Activated naive CD8-positive, alpha-beta T cell treated with anti-CD3 and anti-CD28 coated beads for 36 hours (primary cell): ENCODE data around the gene CNNM3. TPM values are rescaled to one million over a fixed set of nuclear protein-coding genes. Genes with fewer than 3 reads are reported as not detected.

Experiments used
- DNase-seq: peaks from one replicate; pipeline ENCODE4 v3.0.0; 2021
- H3K27ac Mint-ChIP-seq: one replicate; pipeline ENCODE4 v1.8.0; 2022; ENCODE audit warnings: mild to moderate bottlenecking, moderate library complexity, mixed read lengths
- H3K27me3 Mint-ChIP-seq: one replicate; pipeline ENCODE4 v1.8.0; 2022; ENCODE audit warnings: mild to moderate bottlenecking, mixed read lengths
- H3K36me3 Mint-ChIP-seq: one replicate; pipeline ENCODE4 v1.8.0; 2021; ENCODE audit warnings: mild to moderate bottlenecking, mixed read lengths
- H3K4me1 Mint-ChIP-seq: one replicate; pipeline ENCODE4 v1.8.0; 2021; ENCODE audit warnings: mixed read lengths
- H3K4me3 Mint-ChIP-seq: one replicate; pipeline ENCODE4 v1.8.0; 2022; ENCODE audit warnings: mild to moderate bottlenecking, moderate library complexity, mixed read lengths
- H3K9me3 Mint-ChIP-seq: one replicate; pipeline ENCODE4 v1.8.0; 2022; ENCODE audit warnings: mixed read lengths
- total RNA-seq, 2 experiments: library from RNA; stranded (reverse); gene quantifications; one replicate each; pipeline ENCODE4 v1.2.3, GENCODE V29; 2021

The CNNM3 gene
- total RNA-seq = 10 to 100 TPM; 15.5 to 17.2 TPM

DNA sequence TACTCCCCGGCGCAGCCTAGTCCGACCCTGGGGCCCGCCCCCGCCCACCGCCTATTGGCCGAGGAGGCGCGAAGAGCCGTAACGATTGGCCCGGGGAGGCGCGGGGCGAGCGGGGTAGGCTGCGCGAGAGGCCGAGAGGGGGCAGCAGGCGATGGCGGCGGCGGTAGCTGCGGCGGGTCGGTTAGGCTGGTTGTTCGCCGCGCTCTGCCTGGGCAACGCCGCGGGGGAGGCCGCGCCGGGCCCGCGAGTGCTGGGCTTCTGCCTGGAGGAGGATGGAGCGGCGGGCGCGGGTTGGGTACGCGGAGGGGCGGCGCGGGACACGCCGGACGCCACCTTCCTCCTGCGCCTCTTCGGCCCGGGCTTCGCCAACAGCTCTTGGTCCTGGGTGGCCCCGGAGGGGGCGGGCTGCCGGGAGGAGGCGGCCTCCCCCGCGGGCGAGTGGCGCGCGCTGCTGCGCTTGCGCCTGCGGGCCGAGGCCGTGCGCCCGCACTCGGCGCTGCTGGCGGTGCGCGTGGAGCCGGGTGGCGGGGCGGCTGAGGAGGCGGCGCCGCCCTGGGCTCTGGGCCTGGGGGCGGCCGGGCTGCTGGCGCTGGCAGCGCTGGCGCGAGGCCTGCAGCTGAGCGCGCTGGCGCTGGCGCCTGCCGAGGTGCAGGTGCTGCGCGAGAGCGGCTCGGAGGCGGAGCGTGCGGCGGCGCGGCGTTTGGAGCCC lies at the start of gene CNNM3:
Gene CNNM3 (plus strand): TSS at position 142 of the 709 bp plus-strand sequence. CDS start 10 bp downstream, at position 152.
- Mint-ChIP-seq H3K27ac (peak within 1 kb of the TSS; percentile 56), H3K4me3 (peak within 1 kb of the TSS; percentile 82), H3K9me3 (no peaks in the 10 kb centered on the region), H3K36me3 (peaks cover 12% of the 10 kb centered on the region), H3K4me1 (peaks cover 47% of the 10 kb centered on the region), H3K27me3 (no peaks in the 10 kb centered on the region)
- DNase-seq = peak; percentile 98

DNA sequence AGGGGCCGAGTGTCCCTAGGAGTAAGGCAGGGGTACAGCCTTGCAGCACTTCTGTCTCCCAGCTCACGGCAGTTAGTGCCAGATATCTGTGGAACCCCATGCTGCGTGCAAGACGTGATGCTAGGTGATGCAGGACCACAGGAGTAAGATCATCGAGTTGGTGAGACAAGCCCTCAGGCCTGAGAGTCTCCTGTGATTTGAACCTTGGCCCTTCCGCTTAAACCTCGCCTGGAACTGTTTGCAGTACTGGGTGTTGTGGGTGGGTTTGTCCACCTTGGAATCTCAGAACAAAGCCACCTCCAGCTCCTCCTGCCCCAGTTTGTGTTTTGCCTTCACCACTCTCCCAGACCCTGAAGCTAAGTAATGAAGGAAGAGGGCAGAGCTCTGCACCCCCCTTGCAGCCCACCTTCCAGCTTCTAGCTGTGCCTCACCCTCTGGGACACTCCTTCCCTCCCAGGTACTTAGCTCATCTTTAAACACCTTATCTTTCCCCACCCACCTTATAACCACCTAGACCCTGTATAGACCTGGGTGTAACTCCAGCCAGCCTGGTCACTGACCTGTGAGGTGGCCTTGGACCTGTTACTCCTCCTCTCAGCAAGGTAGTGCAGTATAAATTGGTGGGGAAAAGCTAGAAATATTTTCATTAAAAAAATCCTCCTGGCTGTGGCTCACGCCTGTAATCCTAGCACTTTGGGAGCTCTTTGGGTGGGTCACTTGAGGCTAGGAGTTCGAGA lies 48.8 kb upstream of the CNNM3 start:
- Mint-ChIP-seq H3K4me1 (peaks cover 30% of the 10 kb centered on the region), H3K36me3 (no peaks in the 10 kb centered on the region), H3K27ac (no peak overlapping the region), H3K4me3 (no peak overlapping the region), H3K27me3 (no peaks in the 10 kb centered on the region), H3K9me3 (no peaks in the 10 kb centered on the region)
- DNase-seq = no peak

DNA sequence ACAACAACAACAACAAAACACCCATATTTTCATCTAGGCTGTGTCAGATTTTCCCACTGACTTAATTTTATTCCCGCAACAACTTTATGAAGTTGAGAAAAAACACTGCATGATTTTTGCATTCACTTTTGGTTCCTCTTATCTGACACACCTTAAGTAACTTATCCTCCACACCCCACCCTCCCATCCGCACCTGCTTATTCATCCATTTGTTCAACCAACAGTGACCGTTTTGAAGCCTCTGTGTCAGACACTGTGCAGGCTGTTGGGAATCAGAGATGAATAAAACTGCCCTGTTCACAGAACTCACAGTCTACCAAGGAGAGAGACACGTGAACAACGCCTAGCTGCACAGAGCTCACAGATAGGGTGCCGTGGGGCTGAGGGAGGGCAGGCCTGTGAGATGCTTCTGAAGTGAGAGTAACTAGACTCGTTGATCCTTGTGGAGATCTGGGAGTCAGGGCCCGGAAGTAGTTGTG lies 47.9 kb upstream of the CNNM3 start:
- H3K9me3 Mint-ChIP-seq = no peaks in the 10 kb centered on the region
- H3K27me3 Mint-ChIP-seq = no peaks in the 10 kb centered on the region
- no peaks in the 10 kb centered on the region for H3K36me3 Mint-ChIP-seq
- no peak overlapping the region for H3K4me3 Mint-ChIP-seq
- H3K4me1 Mint-ChIP-seq = peaks cover 30% of the 10 kb centered on the region
- no peak overlapping the region for H3K27ac Mint-ChIP-seq
- DNase-seq = no peak

- Mint-ChIP-seq H3K9me3 (no peaks in the 10 kb centered on the region), H3K36me3 (no peaks in the 10 kb centered on the region), H3K4me1 (peaks cover 27% of the 10 kb centered on the region), H3K27me3 (no peaks in the 10 kb centered on the region), H3K27ac (no peak overlapping the region), H3K4me3 (no peak overlapping the region)
- no peak for DNase-seq
These were observed 46.3 kb upstream of the CNNM3 start for GRCh38 chr2:96769814-96770213.

DNA sequence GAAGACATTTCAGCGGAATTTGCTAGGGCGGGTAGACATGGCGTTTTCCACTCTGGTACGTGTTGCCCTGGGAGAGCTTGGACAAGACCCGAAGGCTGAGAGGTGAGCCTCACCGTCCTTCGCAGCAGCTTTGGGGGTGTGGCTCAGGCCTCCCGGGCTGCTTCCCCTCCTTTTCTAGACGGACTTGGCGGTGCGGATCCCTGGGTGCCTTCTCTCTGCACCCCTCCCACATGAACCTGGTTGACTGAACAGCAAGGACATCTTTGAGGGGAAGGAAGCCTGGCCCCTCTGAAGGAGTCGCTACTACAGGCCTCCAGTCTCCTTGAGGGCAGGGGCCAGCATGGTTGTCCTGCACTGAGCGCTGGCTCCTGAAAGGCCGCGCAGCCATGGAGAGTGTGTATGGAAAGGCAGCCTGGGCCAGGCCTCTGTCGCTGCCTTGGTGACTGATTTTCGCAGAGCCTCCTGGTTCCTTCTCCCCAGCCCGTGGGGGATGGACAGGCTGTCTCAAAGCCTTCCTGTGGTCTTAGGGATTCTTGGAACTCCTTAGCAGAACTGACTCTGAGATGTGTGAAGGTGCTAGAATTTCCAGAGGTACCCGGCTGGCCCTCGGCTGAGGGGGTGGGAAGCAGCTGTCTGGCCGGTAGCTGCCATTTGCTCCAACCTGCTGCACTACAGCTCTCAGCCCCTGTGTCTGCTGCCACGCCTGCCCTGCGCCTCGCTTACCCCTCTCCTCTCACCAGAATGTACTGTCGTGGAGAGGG lies 45.4 kb upstream of the CNNM3 start:
- DNase-seq = no peak
- Mint-ChIP-seq H3K9me3 (no peaks in the 10 kb centered on the region), H3K27ac (no peak overlapping the region), H3K27me3 (no peaks in the 10 kb centered on the region), H3K36me3 (no peaks in the 10 kb centered on the region), H3K4me3 (no peak overlapping the region), H3K4me1 (peaks cover 30% of the 10 kb centered on the region)

- H3K4me1 Mint-ChIP-seq = peaks cover 25% of the 10 kb centered on the region
- H3K4me3 Mint-ChIP-seq = no peak overlapping the region
- H3K36me3 Mint-ChIP-seq = no peaks in the 10 kb centered on the region
- no peaks in the 10 kb centered on the region for H3K9me3 Mint-ChIP-seq
- no peak overlapping the region for H3K27ac Mint-ChIP-seq
- H3K27me3 Mint-ChIP-seq = no peaks in the 10 kb centered on the region
- no peak for DNase-seq
These were observed 44.1 kb upstream of the CNNM3 start for GRCh38 chr2:96771796-96772618.

DNA sequence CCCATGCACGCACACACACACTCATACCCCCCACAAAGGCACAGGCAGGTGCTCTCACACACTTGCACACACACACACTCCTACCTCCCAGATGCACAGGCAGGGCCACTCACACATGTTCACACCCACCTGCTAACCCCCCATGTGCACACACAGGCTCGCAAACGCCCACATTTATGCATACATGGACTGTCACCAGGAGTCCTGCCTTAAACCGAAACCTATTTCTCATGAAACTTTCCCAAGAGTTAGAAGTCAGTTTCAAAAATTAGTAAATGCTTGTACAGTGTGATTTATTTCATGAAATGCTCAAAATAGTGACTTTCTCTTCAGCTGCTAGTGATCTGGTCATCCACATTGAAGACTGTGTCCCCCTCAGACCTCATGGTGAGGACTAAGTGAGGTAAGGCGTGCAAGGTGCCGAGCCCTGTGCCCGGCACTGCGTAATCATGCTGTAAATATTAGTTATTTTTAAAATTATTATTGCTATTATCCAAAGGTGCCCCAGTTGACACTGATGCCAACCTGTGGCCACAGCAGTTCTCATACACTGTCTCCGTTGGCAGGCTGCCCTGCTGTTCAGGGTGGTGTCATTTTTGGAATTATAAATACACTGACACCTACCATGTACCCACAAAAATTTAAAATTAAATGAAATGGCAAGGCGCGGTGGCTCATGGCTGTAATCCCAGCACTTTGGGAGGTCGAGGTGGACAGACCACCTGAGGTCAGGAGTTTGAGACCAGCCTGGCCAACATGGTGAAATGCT lies 43.0 kb upstream of the CNNM3 start:
- Mint-ChIP-seq H3K27ac (peak overlapping the region; percentile 60), H3K36me3 (no peaks in the 10 kb centered on the region), H3K4me3 (no peak overlapping the region), H3K4me1 (peaks cover 25% of the 10 kb centered on the region), H3K27me3 (no peaks in the 10 kb centered on the region), H3K9me3 (no peaks in the 10 kb centered on the region)
- DNase-seq = peak; percentile 21

GRCh38 chr2:96773922-96774321 lies 42.1 kb upstream of the CNNM3 start:
- H3K36me3 Mint-ChIP-seq = no peaks in the 10 kb centered on the region
- H3K27ac Mint-ChIP-seq = peak overlapping the region; percentile 84
- H3K27me3 Mint-ChIP-seq = no peaks in the 10 kb centered on the region
- peak overlapping the region; percentile 75 for H3K4me3 Mint-ChIP-seq
- peaks cover 25% of the 10 kb centered on the region for H3K4me1 Mint-ChIP-seq
- peak; percentile 57 for DNase-seq
- H3K9me3 Mint-ChIP-seq = no peaks in the 10 kb centered on the region

- Mint-ChIP-seq H3K4me1 (peaks cover 25% of the 10 kb centered on the region), H3K36me3 (no peaks in the 10 kb centered on the region), H3K4me3 (no peak overlapping the region), H3K27ac (no peak overlapping the region), H3K9me3 (no peaks in the 10 kb centered on the region), H3K27me3 (no peaks in the 10 kb centered on the region)
- no peak for DNase-seq
These were observed 40.9 kb upstream of the CNNM3 start for GRCh38 chr2:96775160-96775559.

- DNase-seq = no peak
- H3K27me3 Mint-ChIP-seq = no peaks in the 10 kb centered on the region
- H3K27ac Mint-ChIP-seq = no peak overlapping the region
- peaks cover 3% of the 10 kb centered on the region for H3K4me1 Mint-ChIP-seq
- no peak overlapping the region for H3K4me3 Mint-ChIP-seq
- no peaks in the 10 kb centered on the region for H3K9me3 Mint-ChIP-seq
- no peaks in the 10 kb centered on the region for H3K36me3 Mint-ChIP-seq
These were observed 32.7 kb upstream of the CNNM3 start for GRCh38 chr2:96783388-96783787.

DNA sequence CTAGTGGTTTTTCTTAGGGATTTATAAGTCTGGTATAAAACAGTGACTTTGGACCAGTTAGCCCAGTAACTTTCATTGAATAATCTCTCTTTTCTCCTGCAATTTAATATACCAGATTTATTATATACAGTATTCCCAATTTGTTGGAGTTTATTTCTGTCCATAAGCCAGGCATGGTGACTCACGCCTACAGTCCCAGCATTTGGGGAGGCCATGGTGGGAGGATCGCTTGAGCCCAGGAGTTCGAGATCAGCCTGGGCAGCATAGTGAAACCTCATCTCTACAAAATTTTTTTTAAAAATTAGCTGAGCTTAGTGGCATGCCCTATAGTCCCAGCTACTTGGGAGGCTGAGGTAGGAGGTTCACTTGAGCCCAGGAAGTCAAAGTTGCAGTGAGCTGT lies 28.7 kb upstream of the CNNM3 start:
- H3K9me3 Mint-ChIP-seq = no peaks in the 10 kb centered on the region
- H3K4me1 Mint-ChIP-seq = peaks cover 3% of the 10 kb centered on the region
- no peak for DNase-seq
- no peaks in the 10 kb centered on the region for H3K27me3 Mint-ChIP-seq
- no peaks in the 10 kb centered on the region for H3K36me3 Mint-ChIP-seq
- H3K27ac Mint-ChIP-seq = no peak overlapping the region
- no peak overlapping the region for H3K4me3 Mint-ChIP-seq

GRCh38 chr2:96788442-96789244 lies 27.4 kb upstream of the CNNM3 start:
- Mint-ChIP-seq H3K36me3 (no peaks in the 10 kb centered on the region), H3K9me3 (no peaks in the 10 kb centered on the region), H3K27ac (no peak overlapping the region), H3K27me3 (no peaks in the 10 kb centered on the region), H3K4me1 (peaks cover 3% of the 10 kb centered on the region), H3K4me3 (no peak overlapping the region)
- no peak for DNase-seq

DNA sequence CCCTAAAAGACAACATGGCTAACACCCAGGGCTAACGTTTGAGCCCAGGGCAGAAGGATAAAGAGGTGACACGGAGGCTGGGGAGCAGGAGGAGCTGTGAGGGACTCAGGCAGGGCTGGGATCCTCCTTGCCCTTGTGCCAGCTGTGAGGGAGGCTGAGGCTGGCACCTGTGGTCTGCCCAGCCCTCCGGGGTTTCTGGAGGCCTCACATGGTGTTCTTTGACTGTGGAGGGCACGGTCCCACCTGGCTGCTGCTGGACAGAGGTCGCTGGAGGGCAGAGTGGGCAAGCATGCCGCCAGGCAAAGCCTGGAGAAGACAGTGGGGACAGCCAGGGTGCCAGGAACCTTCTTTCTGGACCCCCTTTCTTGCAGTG lies 26.8 kb upstream of the CNNM3 start:
- no peaks in the 10 kb centered on the region for H3K36me3 Mint-ChIP-seq
- no peaks in the 10 kb centered on the region for H3K9me3 Mint-ChIP-seq
- peaks cover 3% of the 10 kb centered on the region for H3K4me1 Mint-ChIP-seq
- no peak overlapping the region for H3K4me3 Mint-ChIP-seq
- no peak overlapping the region for H3K27ac Mint-ChIP-seq
- DNase-seq = no peak
- no peaks in the 10 kb centered on the region for H3K27me3 Mint-ChIP-seq
